HG03521 (cell line): ENCODE data around the gene GOLGA8B.
"Not testable (repeated sequence)": the region's sequence is repeated elsewhere in the genome, so short reads cannot be mapped to it uniquely, and the experiment has no call there.

Experiments
- ATAC-seq: cut with Tn5 transposase; IDR thresholded peaks from one replicate; pipeline ENCODE4 v1.9.1; 2021; ENCODE audit warnings: mild to moderate bottlenecking, moderate library complexity; ENCODE audit not compliant: unreplicated experiment

Gene GOLGA8B

GRCh38 chr15:34564711-34565110 lies 18.7 kb downstream of the GOLGA8B start:
- not testable (repeated sequence) for ATAC-seq

GRCh38 chr15:34560814-34561213 lies 22.6 kb downstream of the GOLGA8B start:
- ATAC-seq: not testable (repeated sequence)

- ATAC-seq: not testable (repeated sequence)
Measured at GRCh38 chr15:34559764-34560163, 23.7 kb downstream of the GOLGA8B start.

- ATAC-seq: not testable (repeated sequence)
Measured at GRCh38 chr15:34555162-34555561, 28.3 kb downstream of the GOLGA8B start.

GRCh38 chr15:34554716-34555115 lies 28.7 kb downstream of the GOLGA8B start:
- not testable (repeated sequence) for ATAC-seq

GRCh38 chr15:34554126-34554525 lies 29.3 kb downstream of the GOLGA8B start:
- not testable (repeated sequence) for ATAC-seq

- ATAC-seq: not testable (repeated sequence)
Measured at GRCh38 chr15:34550129-34550528, 33.3 kb downstream of the GOLGA8B start.

GRCh38 chr15:34549381-34549809 lies 34.1 kb downstream of the GOLGA8B start:
- ATAC-seq: not testable (repeated sequence)

- not testable (repeated sequence) for ATAC-seq
Measured at GRCh38 chr15:34543860-34544649, 39.4 kb downstream of the GOLGA8B start.

GRCh38 chr15:34535857-34536256 lies 47.6 kb downstream of the GOLGA8B start:
- not testable (repeated sequence) for ATAC-seq
